AG04450 (cell line): ENCODE results near the gene TTC9C. TPM values are rescaled to one million over a fixed set of nuclear protein-coding genes. Genes with fewer than 3 reads are reported as not detected.
"Not testable (repeated sequence)": the region's sequence is repeated elsewhere in the genome, so short reads cannot be mapped to it uniquely, and the experiment has no call there.

Experiments used
- CTCF ChIA-PET: fragments of 300-600, 350-600 bp; formaldehyde crosslinking; extraction: SDS; loops from one replicate; lab custom pipeline; 2022; ENCODE audit warnings: antibody characterized with exemption, inconsistent platforms; lab: Charles Lee
- POLR2A ChIA-PET: fragments of 350-600 bp; formaldehyde crosslinking; extraction: SDS; loops from one replicate; lab custom pipeline; 2021; ENCODE audit warnings: antibody characterized with exemption, inconsistent platforms; lab: Yijun Ruan, JAX
- DNase-seq: peaks from one replicate; pipeline ENCODE4 v3.0.0-alpha.2; 2011; ENCODE audit warnings: low read depth, low spot score
- H3K27ac ChIP-seq: one replicate; pipeline ENCODE4 v1.5.1; 2012; ENCODE audit warnings: low read depth, low read length, control low read depth
- H3K27me3 ChIP-seq: one replicate; pipeline ENCODE4 v1.6.0; 2012; ENCODE audit warnings: low read length; ENCODE audit not compliant: control insufficient read depth, insufficient read depth
- H3K4me3 ChIP-seq: 2 replicates; pipeline ENCODE4 v1.5.1; 2011; ENCODE audit warnings: mild to moderate bottlenecking, low read depth, low read length, control low read depth
- H3K9me3 ChIP-seq: 2 replicates; pipeline ENCODE4 v1.5.1; 2012; ENCODE audit warnings: low read length; ENCODE audit not compliant: control insufficient read depth, insufficient read depth
- polyA plus RNA-seq: library from polyadenylated mRNA; depleted of rRNA; stranded (reverse); fragments of >200 nt; gene quantifications from 2 replicates; pipeline ENCODE4 v1.2.3, GENCODE V29; 2011
- TF ChIP-seq, protein P1 (sequence below): IDR thresholded peaks from 2 replicates; pipeline ENCODE4 v1.5.1; 2011; ENCODE audit warnings: low read depth, low read length, control low read depth, inconsistent platforms

The TTC9C gene
- polyA plus RNA-seq, 1 experiment = 32.5 TPM

DNA sequence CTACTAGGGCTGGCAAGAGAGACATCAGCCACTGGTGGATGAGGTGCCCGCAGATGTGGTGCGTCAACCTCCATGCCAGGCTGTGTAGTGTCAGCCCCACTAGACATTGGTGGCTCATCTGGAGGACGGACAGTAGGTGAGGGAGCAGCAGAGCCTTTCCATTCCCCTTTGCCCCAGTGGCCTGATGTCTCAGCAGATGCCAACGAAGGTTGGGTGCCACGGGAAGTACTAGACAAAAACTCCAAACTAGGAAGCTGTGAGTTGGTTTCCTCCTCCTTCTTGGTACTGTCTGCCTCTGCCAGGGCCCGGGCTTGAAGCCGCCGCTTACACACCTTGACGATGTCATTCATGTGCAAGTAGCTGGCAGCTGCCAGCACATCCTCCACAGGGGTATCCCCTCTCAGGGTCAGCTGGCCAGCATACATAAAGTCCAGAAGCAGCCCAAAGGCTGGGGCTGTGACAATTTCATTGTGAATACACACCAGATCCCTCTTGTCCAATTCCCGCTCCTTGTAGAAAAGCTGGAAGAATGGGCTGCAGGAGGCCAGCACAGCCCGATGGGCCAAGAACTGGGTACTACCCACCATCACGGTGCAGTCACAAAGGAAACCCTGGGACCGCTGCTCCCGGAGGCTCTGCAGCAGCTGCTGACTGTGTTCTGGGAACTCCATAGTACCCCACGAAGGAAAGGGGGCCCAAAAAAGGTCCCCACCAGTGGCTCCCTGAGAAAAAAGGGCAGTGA lies 24.9 kb downstream of the TTC9C start:
- ChIA-PET CTCF (interaction anchor here (0.7 to 3.3 kb wide), 4 partner anchors 8 to 72 kb away, joined by 3 to 14 read pairs (median 8); partner anchors contain the start of gene POLR2G), POLR2A (interaction anchor here (0.6 to 1.8 kb wide), 22 partner anchors 9 to 239 kb away, joined by 3 to 31 read pairs (median 4); partner anchors contain the start of genes C11orf98, CSKMT, EEF1G and HNRNPUL2)
- Histone ChIP-seq H3K9me3 (no peaks in the 10 kb centered on the region), H3K4me3 (peak overlapping the region; percentile 94), H3K27ac (no peak overlapping the region), H3K27me3 (no peaks in the 10 kb centered on the region)
- TF ChIP-seq, protein P1, sequence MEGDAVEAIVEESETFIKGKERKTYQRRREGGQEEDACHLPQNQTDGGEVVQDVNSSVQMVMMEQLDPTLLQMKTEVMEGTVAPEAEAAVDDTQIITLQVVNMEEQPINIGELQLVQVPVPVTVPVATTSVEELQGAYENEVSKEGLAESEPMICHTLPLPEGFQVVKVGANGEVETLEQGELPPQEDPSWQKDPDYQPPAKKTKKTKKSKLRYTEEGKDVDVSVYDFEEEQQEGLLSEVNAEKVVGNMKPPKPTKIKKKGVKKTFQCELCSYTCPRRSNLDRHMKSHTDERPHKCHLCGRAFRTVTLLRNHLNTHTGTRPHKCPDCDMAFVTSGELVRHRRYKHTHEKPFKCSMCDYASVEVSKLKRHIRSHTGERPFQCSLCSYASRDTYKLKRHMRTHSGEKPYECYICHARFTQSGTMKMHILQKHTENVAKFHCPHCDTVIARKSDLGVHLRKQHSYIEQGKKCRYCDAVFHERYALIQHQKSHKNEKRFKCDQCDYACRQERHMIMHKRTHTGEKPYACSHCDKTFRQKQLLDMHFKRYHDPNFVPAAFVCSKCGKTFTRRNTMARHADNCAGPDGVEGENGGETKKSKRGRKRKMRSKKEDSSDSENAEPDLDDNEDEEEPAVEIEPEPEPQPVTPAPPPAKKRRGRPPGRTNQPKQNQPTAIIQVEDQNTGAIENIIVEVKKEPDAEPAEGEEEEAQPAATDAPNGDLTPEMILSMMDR = no peak
- DNase-seq = no peak

DNA sequence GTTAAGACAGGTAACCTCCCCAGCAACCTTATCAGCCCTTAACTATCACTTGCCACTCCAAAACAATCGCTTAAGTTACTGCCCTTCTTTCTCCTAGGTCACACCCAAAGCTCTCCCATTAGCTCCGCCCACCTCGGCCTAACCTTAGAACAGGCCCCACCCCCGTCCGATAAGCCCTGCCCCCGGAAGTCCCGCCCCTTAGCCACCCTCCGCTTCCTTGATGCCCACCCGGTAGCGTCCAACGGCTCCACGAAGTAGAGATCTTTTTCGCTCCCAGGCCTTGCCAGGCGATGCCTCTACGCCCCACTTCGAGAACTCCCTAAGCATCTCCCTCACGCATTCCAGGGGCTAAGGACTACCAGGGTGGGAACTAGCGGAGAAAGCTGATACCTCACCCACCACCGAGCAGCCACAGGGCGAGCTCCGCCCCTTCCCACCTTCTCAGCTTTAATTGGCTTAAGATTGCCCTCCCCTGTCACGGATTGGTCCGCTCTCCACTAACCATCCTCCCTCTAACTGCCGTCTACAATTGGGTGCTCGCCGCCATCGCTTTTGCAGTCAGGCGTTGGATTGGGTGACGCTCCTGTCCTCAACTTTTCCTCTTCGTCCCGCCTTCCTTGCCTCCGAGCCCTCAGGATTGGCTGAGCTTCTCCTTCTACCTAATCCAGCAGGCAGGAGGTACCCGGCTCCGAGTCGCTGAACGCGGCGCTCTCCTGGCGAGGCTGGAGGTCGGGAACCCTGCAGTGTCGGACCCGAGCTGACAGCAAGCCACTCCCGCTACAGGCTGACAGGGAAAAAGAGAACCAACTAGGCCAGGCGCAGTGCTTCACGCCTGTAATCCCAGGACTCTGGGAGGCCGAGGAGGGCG lies 25.7 kb downstream of the TTC9C start, which contains the start of gene ZBTB3:
ZBTB3 (minus strand) TSS at position 425 of the 868 bp plus-strand sequence. CDS start 496 bp downstream, outside the sequence.
- CTCF ChIA-PET = interaction anchor here (0.7 to 3.3 kb wide), 5 partner anchors 8 to 99 kb away, joined by 3 to 14 read pairs (median 7); partner anchors contain the start of gene POLR2G
- TF ChIP-seq, protein P1 = no peak

DNA sequence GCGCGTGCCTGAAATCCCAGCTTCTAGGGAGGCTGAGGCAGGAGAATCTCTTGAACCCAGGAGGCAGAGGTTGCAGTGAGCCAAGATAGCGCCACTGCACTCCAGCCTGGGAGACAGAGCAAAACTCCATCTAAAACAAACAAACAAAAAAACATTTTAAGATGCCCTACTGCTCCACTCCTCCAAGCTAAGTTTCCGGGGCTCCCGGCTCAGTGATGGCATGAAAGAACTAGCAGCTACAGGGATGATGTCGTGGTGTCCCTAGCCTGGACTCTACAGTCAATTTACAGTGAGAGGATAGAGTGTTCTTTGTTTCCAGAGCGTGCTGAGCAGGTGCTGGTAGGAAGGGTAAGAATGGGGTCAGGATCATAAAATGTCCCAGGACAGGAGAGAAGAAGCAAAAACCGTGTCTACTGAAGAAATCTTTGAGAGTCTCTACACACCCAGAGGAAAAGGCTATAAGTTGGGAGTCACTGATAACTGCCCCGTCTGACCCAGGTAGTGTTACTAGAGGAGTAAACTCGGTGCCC lies 26.9 kb downstream of the TTC9C start:
- CTCF ChIA-PET = interaction anchor here (3.3 kb wide), 1 partner anchor 31 kb away, joined by 14 read pairs; no protein-coding TSS in a partner anchor
- H3K4me3 ChIP-seq = no peak overlapping the region
- DNase-seq = no peak
- no peaks in the 10 kb centered on the region for H3K9me3 ChIP-seq
- TF ChIP-seq, protein P1 = no peak
- POLR2A ChIA-PET = no interaction called here
- no peaks in the 10 kb centered on the region for H3K27me3 ChIP-seq
- no peak overlapping the region for H3K27ac ChIP-seq

More for the DNA sequence above, 25.7 kb downstream of the TTC9C start, which contains the start of gene ZBTB3:
- Histone ChIP-seq H3K27ac (peak within 1 kb of the TSS; percentile 80), H3K27me3 (no peaks in the 10 kb centered on the region), H3K4me3 (peak within 1 kb of the TSS; percentile 94), H3K9me3 (no peaks in the 10 kb centered on the region)
- peak; percentile 97 for DNase-seq
- POLR2A ChIA-PET = interaction anchor here (0.6 to 1.8 kb wide), 29 partner anchors 8 to 249 kb away, joined by 3 to 31 read pairs (median 4); partner anchors contain the start of genes C11orf98, CSKMT, EEF1G and HNRNPUL2

DNA sequence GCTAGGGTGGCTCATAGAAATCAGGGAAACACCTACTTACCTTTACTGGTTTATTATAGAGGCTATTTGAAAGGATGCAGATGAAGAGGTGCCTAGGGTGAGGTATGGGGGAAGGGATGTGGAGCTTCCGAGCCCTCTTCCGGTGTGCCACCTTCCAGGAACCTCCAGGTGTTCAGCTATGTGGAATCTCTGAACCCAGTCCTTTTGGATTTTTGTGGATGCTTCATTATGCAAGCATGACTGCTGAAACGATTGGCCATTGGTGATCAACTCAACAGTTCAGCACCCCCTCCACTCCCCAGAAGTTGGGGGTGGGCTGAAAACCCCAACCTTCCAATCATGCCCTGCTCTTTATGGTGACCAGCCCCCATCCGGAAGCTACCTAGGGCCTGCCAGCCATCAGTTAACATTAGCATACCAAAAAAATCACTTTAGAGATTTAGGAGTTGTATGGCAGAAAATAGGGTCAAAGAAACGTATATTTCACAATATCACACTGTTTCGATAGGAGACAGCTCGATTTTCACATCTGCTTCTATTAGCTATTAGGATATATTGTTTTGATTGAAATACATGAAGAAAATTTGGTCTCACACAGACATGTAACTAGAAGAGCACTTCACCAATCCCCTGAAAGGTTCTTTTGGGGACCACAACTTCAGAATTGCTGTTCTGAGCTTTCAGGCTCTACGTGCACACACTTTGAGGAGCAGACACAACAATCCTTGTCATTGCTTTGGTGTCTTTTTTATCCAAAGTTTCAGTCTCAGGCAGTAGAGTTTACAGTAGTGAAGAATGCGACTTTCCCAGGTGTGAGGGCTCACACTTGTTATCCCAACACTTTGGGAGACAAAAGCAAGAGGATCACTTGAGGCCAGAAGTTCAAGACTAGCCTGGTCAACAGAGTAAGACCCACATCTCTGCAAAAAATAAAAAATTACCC lies 29.8 kb downstream of the TTC9C start:
- Histone ChIP-seq H3K4me3 (no peak overlapping the region), H3K27me3 (no peaks in the 10 kb centered on the region), H3K27ac (no peak overlapping the region), H3K9me3 (no peaks in the 10 kb centered on the region)
- TF ChIP-seq, protein P1 = no peak
- POLR2A ChIA-PET = interaction anchor here (1.4 kb wide), 1 partner anchor 83 kb away, joined by 3 read pairs; no protein-coding TSS in a partner anchor
- no peak for DNase-seq
- CTCF ChIA-PET = interaction anchor here (0.6 kb wide), 2 partner anchors 278 to 1220 kb away, joined by 3 to 4 read pairs; no protein-coding TSS in a partner anchor

DNA sequence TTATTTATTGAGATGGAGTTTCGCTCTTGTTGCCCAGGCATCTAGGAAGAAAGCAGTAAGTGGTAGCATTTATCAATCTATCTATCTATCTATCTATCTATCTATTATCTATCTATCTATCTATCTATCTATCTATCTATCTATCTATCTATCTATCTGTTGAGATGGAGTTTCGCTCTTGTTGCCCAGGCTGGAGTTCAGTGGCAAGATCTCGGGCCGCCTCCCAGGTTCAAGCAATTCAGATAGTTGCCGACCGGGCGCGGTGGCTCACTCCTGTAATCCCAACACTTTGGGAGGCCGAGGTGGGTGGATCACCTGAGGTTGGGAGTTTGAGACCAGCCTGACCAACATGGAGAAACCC lies 32.6 kb downstream of the TTC9C start:
- not testable (repeated sequence) for H3K27ac ChIP-seq, DNase-seq, H3K4me3 ChIP-seq, H3K9me3 ChIP-seq, H3K27me3 ChIP-seq
- POLR2A ChIA-PET = interaction anchor here (0.6 to 1.1 kb wide), 4 partner anchors 10 to 96 kb away, joined by 3 to 8 read pairs (median 4); partner anchors contain the start of genes C11orf98, CSKMT and TAF6L
- CTCF ChIA-PET = interaction anchor here (0.6 to 0.7 kb wide), 2 partner anchors 122 to 589 kb away, joined by 3 to 6 read pairs; no protein-coding TSS in a partner anchor
